Measurements from ENCODE around the gene MSRB1. TPM values are rescaled to one million over a fixed set of nuclear protein-coding genes. Genes with fewer than 3 reads are reported as not detected.

Gene MSRB1
- total and polyA plus RNA-seq, 2 donors (not counting 1 experiment from before 2014, with no cell fraction given), result 8.5 to 17.5 TPM

- Mint-ChIP-seq H3K4me1 (peaks cover 33% of the 10 kb centered on the region), H3K4me3 (peak overlapping the region; percentile 91), H3K27ac (peak overlapping the region; percentile 97), H3K9me3 (ENCODE audit: insufficient read depth) (no peaks in the 10 kb centered on the region), H3K27me3 (no peaks in the 10 kb centered on the region)
- no peaks in the 10 kb centered on the region for H3K36me3 ChIP-seq (replicated peaks in 1 of 2; ENCODE audit: control extremely low read depth in 1 of 2, control insufficient read depth in 1 of 2, extremely low read depth in 1 of 2, insufficient read depth in 2 of 2, low read length in 1 of 2)
- no peaks in the 10 kb centered on the region for H3K79me2 ChIP-seq (ENCODE audit: control insufficient read depth, insufficient read depth, low read length)
- H4K20me1 ChIP-seq (ENCODE audit: control insufficient read depth, insufficient read depth, low read length, poor library complexity, severe bottlenecking), result no peaks in the 10 kb centered on the region
- peak overlapping the region; percentile 100 for H3K4me2 ChIP-seq (replicated peaks; ENCODE audit: low read depth, low read length, poor library complexity, severe bottlenecking)
- H3K4me3 ChIP-seq (ENCODE audit: control extremely low read depth in 1 of 5, extremely low read depth in 1 of 5, insufficient read depth in 1 of 5, low read depth in 2 of 5, low read length in 4 of 5), result peak overlapping the region in 4 of 5 experiments; percentile 51 to 93 (median 69)
- TF ChIP-seq EZH2 (IDR thresholded peaks at IDR 0.05; ENCODE audit: borderline replicate concordance, insufficient read depth, low read depth, low read length, poor library complexity, severe bottlenecking) (no peak), CTCF (IDR thresholded peaks at IDR 0.05) (no peak)
- ChIA-PET POLR2A (interaction anchor here (0.5 to 3.0 kb wide), 12 partner anchors 9 to 754 kb away, joined by 3 to 36 read pairs (median 6); partner anchors contain the start of genes ECI1, JPT2, PDPK1 and RPS2), CTCF (interaction anchor here (1.4 to 5.5 kb wide), 3 partner anchors 12 to 163 kb away, joined by 3 to 32 read pairs (median 4); partner anchors contain the start of genes RPS2 and TRAF7)
- DNase-seq, result peak; percentile 96
- peak; percentile 77 for ATAC-seq (ENCODE audit: low read depth)
- no peaks in the 10 kb centered on the region for H3K27me3 ChIP-seq (replicated peaks in 1 of 4; ENCODE audit: control extremely low read depth in 1 of 4, control insufficient read depth in 3 of 4, insufficient read depth in 4 of 4, low read length in 3 of 4)
- H3K9ac ChIP-seq (ENCODE audit: low read length), result peak overlapping the region; percentile 53
- peak overlapping the region; percentile 51 for H2AFZ ChIP-seq (ENCODE audit: insufficient read depth, low read depth, low read length, poor library complexity, severe bottlenecking)
- WGBS (ENCODE audit: insufficient coverage), result 6% methylated on average over 81 of the region's 96 CpGs
- H3K27ac ChIP-seq (ENCODE audit: low read length in 2 of 2), result peak overlapping the region; percentile 86 to 92
- H3K9me3 ChIP-seq (ENCODE audit: control extremely low read depth in 1 of 3, control insufficient read depth in 2 of 3, insufficient read depth in 1 of 3, low read length in 2 of 3), result peaks cover 0 to 13% (median 0%) of the 10 kb centered on the region in 3 donors
- intact Hi-C loops (cut with micrococcal nuclease), result loop anchor here (1.0 to 10.0 kb wide), 7 partner anchors 9 to 785 kb away; partner anchors contain the start of genes ELOB, MSRB1, RPS2 and TRAF7
- H3K4me1 ChIP-seq (ENCODE audit: control insufficient read depth in 2 of 2, insufficient read depth in 2 of 2, low read length in 2 of 2), result peaks cover 24 to 35% of the 10 kb centered on the region in 2 donors
Observed at GRCh38 chr16:1991948-1992703, 49.1 kb upstream of the MSRB1 start.
